Endothelial cell of umbilical vein (primary cell): ENCODE measurements around the gene PHOSPHO1. TPM values are rescaled to one million over a fixed set of nuclear protein-coding genes. Genes with fewer than 3 reads are reported as not detected.

Experiments
- BruUV-seq: library from RNA; stranded (reverse); fragments of 400-500 nt; replicated peaks from 2 replicates; lab custom pipeline; 2021; lab: Mats Ljungman, UMichigan
- CTCF ChIA-PET: fragments of 300-600, 350-600 bp; sonication (Branson Sonifier 250); formaldehyde crosslinking; loops from one replicate; lab custom pipeline; 2021; ENCODE audit warnings: antibody characterized with exemption, inconsistent platforms; lab: Charles Lee
- POLR2A ChIA-PET: fragments of 300-600, 350-600 bp; sonication (Branson Sonifier 250); formaldehyde crosslinking; loops from one replicate; lab custom pipeline; 2021; ENCODE audit warnings: antibody characterized with exemption, inconsistent platforms; lab: Charles Lee
- DNase-seq: peaks from one replicate; pipeline ENCODE4 v3.0.0-alpha.2; 2011; ENCODE audit warnings: low read depth, low spot score
- FAIRE-seq: peaks from 2 replicates; lab custom pipeline; 2011; peaks lifted over from hg19 to GRCh38; lab: Jason Lieb, UNC
- H2AFZ ChIP-seq: 2 replicates; pipeline ENCODE4 v1.6.0; 2012; ENCODE audit warnings: low read depth, low read length, control low read depth, inconsistent platforms
- H3K27ac ChIP-seq: 2 replicates; pipeline ENCODE4 v1.5.1; 2011; ENCODE audit warnings: low read depth, mild to moderate bottlenecking, control low read depth, low read length, moderate library complexity; ENCODE audit not compliant: insufficient read depth
- H3K27me3 ChIP-seq, 2 experiments: 2 replicates each; pipeline versions ENCODE4 v1.6.0 to v1.6.1; 2011; ENCODE audit warnings: low read length in 2 of 2, mixed read lengths in 1 of 2; ENCODE audit not compliant: control insufficient read depth in 2 of 2, insufficient read depth in 2 of 2
- H3K36me3 ChIP-seq, 2 experiments: 2 replicates in 1 of 2; 3 replicates in 1 of 2; pipeline ENCODE4 v1.5.1; 2011; ENCODE audit warnings: low read length in 2 of 2, mild to moderate bottlenecking in 1 of 2, moderate library complexity in 1 of 2; ENCODE audit not compliant: control insufficient read depth in 2 of 2, insufficient read depth in 2 of 2; ENCODE audit errors: extremely low read depth in 1 of 2
- H3K4me1 ChIP-seq: 3 replicates; pipeline ENCODE4 v1.5.1; 2011; ENCODE audit warnings: mild to moderate bottlenecking, low read length; ENCODE audit not compliant: control insufficient read depth, insufficient read depth; ENCODE audit errors: extremely low read depth
- H3K4me2 ChIP-seq: 2 replicates; pipeline ENCODE4 v1.6.1; 2011; ENCODE audit warnings: low read length, control low read depth, mixed read lengths; ENCODE audit not compliant: insufficient read depth
- H3K4me3 ChIP-seq, 3 experiments: fragments of 200-600 bp in 1 of 3; sonication (generic), shearing (Covaris generic) in 1 of 3; replicated peaks in 1 of 3; 2 replicates each; pipeline ENCODE4 v1.5.1; 2011 to 2016; ENCODE audit warnings: control low read depth in 3 of 3, low read length in 3 of 3, mild to moderate bottlenecking in 2 of 3, inconsistent platforms in 1 of 3, low read depth in 1 of 3, moderate library complexity in 1 of 3; ENCODE audit not compliant: insufficient read depth in 1 of 3
- H3K79me2 ChIP-seq: 2 replicates; pipeline ENCODE4 v1.6.0; 2012; ENCODE audit warnings: low read length, inconsistent platforms; ENCODE audit not compliant: control insufficient read depth, insufficient read depth
- H3K9ac ChIP-seq: replicated peaks from 2 replicates; pipeline ENCODE3; 2011; ENCODE audit warnings: low read length, control low read depth; ENCODE audit not compliant: insufficient read depth; ENCODE audit errors: extremely low read depth
- H3K9me1 ChIP-seq: replicated peaks from 3 replicates; pipeline ENCODE4 v1.6.0; 2011; ENCODE audit warnings: mild to moderate bottlenecking, low read length; ENCODE audit not compliant: control insufficient read depth, insufficient read depth; ENCODE audit errors: extremely low read depth
- H3K9me3 ChIP-seq: replicated peaks from 2 replicates; pipeline ENCODE4 v1.5.1; 2012; ENCODE audit warnings: low read length, inconsistent platforms; ENCODE audit not compliant: control insufficient read depth, insufficient read depth
- H4K20me1 ChIP-seq: replicated peaks from 2 replicates; pipeline ENCODE3; 2011; ENCODE audit warnings: mild to moderate bottlenecking, low read length; ENCODE audit not compliant: control insufficient read depth, insufficient read depth; ENCODE audit errors: extremely low read depth
- CTCF ChIP-seq, 2 donors: IDR thresholded peaks; 1 replicate in 1 of 2; 2 replicates in 1 of 2; pipeline ENCODE4 v1.5.1; 2011; ENCODE audit warnings: low read length in 2 of 2, mild to moderate bottlenecking in 2 of 2, moderate library complexity in 2 of 2, control low read depth in 1 of 2, inconsistent platforms in 1 of 2, low read depth in 1 of 2; ENCODE audit not compliant: insufficient read depth in 1 of 2; ENCODE audit errors: extremely low read depth in 1 of 2
- EZH2 ChIP-seq: IDR thresholded peaks from 2 replicates; pipeline ENCODE4 v1.6.1; 2012; ENCODE audit warnings: borderline replicate concordance, low read depth, mild to moderate bottlenecking, moderate library complexity, low read length, inconsistent platforms; ENCODE audit not compliant: severe bottlenecking
- FOS ChIP-seq: IDR thresholded peaks from 2 replicates; pipeline ENCODE4 v1.6.1; 2011; ENCODE audit warnings: mild to moderate bottlenecking, low read length, moderate library complexity, borderline replicate concordance; ENCODE audit not compliant: insufficient read depth
- GATA2 ChIP-seq: IDR thresholded peaks from 2 replicates; pipeline ENCODE4 v1.7.0; 2011; ENCODE audit warnings: low read depth, mild to moderate bottlenecking, moderate library complexity, mixed read lengths, low read length; ENCODE audit not compliant: insufficient read length, insufficient read depth
- JUN ChIP-seq: IDR thresholded peaks from 2 replicates; pipeline ENCODE4 v1.6.1; 2011; ENCODE audit warnings: borderline replicate concordance, low read depth; ENCODE audit not compliant: insufficient read length, insufficient read depth
- MAX ChIP-seq: IDR thresholded peaks from 2 replicates; pipeline ENCODE4 v1.6.1; 2011; ENCODE audit not compliant: insufficient read depth, insufficient read length
- MYC ChIP-seq: IDR thresholded peaks from one replicate; pipeline ENCODE4 v1.6.1; 2011; ENCODE audit warnings: mild to moderate bottlenecking, low read depth, low read length
- POLR2A ChIP-seq: IDR thresholded peaks from 2 replicates; pipeline ENCODE4 v1.6.1; 2012; ENCODE audit warnings: low read depth, mild to moderate bottlenecking, control low read depth, low read length
- POLR2AphosphoS5 ChIP-seq: IDR thresholded peaks from 2 replicates; pipeline ENCODE4 v1.6.1; 2012; ENCODE audit warnings: low read depth, mild to moderate bottlenecking, control low read depth, low read length, moderate library complexity; ENCODE audit not compliant: insufficient read depth
- dilution Hi-C: fragments of 300-500 bp; cut with MboI; formaldehyde crosslinking; loops from one replicate; pipeline ENCODE4 v1.15.0; 2019; ENCODE audit warnings: low sequenced_read_pairs; ENCODE audit not compliant: extremely low pct_ligation_motif_present
- intact Hi-C: fragments of 100-400 bp; cut with micrococcal nuclease; formaldehyde crosslinking; loops from one replicate; pipeline ENCODE4 v1.10.0; 2022
- polyA plus RNA-seq, 4 experiments: library from polyadenylated mRNA; depleted of rRNA in 3 of 4; stranded (reverse) in 3 of 4; unstranded in 1 of 4; fragments of >200 nt; gene quantifications; 2 replicates each; pipeline versions ENCODE4 v1.2.1 to v1.2.3, GENCODE V29; 2011 to 2012; ENCODE audit warnings: missing spikeins in 1 of 4
- total RNA-seq: library from RNA; stranded (reverse); gene quantifications from 2 replicates; pipeline ENCODE4 v1.2.3, GENCODE V29; 2021

The PHOSPHO1 gene
- total and polyA plus RNA-seq, 2 donors (not counting 3 experiments of a cell fraction or from before 2014, with no cell fraction given) = 0.23 TPM; not detected in 1

- H3K9me3 ChIP-seq = no peaks in the 10 kb centered on the region
- TF ChIP-seq CTCF (IDR thresholded peaks at IDR 0.05; ENCODE audit: extremely low read depth in 1 of 2, insufficient read depth in 1 of 2, low read depth in 1 of 2, low read length in 2 of 2) (no peak), POLR2AphosphoS5 (no peak), MAX (no peak), POLR2A (no peak), MYC (no peak), JUN (no peak), GATA2 (no peak), EZH2 (no peak), FOS (no peak)
- peak overlapping the region; percentile 73 for H3K27ac ChIP-seq
- H3K4me1 ChIP-seq = peaks cover 55% of the 10 kb centered on the region
- no peak overlapping the region for H2AFZ ChIP-seq
- dilution Hi-C loops (no loop called here), intact Hi-C loops (no loop called here)
- peaks cover 36% of the 10 kb centered on the region for H3K79me2 ChIP-seq
- H3K4me3 ChIP-seq = no peak overlapping the region
- H3K27me3 ChIP-seq = no peaks in the 10 kb centered on the region
- H3K36me3 ChIP-seq = no peaks in the 10 kb centered on the region
- POLR2A ChIA-PET = no interaction called here
- no peak for FAIRE-seq
- CTCF ChIA-PET = interaction anchor here (1.0 to 2.9 kb wide), 9 partner anchors 9 to 29 kb away, joined by 3 to 14 read pairs (median 5); no protein-coding TSS in a partner anchor
- no TSS peak for BruUV-seq
- H3K4me2 ChIP-seq = peak overlapping the region; percentile 88
- H3K9me1 ChIP-seq = no peaks in the 10 kb centered on the region
- no peak overlapping the region for H3K9ac ChIP-seq
- DNase-seq = no peak
- no peaks in the 10 kb centered on the region for H4K20me1 ChIP-seq
These were observed 21.5 kb downstream of the PHOSPHO1 start for GRCh38 chr17:49209061-49209571.
